Amniotic epithelial cell (primary cell): ENCODE results near the gene RAD23B.
"Not testable (repeated sequence)": the region's sequence is repeated elsewhere in the genome, so short reads cannot be mapped to it uniquely, and the experiment has no call there.

ENCODE experiments used
- DNase-seq: peaks from one replicate; pipeline ENCODE4 v3.0.0-alpha.2; 2010; ENCODE audit warnings: low read depth

RAD23B gene

DNA sequence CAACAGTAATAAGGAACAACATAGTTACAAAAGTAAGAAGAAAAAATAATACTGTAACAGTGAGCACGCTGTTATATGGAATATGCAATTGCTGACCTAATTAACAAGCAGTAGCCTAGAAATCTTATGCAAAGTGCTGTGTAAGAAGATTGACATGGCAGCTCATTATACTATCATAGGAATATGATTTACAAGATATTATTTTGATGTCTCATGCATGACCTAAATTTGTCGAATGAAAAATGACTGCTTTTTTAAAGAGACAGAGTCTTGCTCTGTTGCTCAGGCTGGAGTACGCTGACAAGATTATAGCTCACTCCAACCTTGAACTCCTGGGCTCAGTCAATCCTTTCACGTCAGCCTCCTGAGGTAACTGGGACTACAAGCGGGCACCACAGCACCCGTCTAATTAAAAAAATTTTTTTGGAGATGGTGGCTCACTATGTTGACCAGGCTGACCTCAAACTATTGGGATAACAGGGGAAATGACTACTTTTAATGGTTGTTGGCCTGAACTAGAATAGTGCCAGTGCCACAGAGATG lies 10.5 kb downstream of the RAD23B start:
- DNase-seq, result peak; percentile 30

GRCh38 chr9:107294756-107295155 lies 11.7 kb downstream of the RAD23B start:
- DNase-seq, result no peak

DNA sequence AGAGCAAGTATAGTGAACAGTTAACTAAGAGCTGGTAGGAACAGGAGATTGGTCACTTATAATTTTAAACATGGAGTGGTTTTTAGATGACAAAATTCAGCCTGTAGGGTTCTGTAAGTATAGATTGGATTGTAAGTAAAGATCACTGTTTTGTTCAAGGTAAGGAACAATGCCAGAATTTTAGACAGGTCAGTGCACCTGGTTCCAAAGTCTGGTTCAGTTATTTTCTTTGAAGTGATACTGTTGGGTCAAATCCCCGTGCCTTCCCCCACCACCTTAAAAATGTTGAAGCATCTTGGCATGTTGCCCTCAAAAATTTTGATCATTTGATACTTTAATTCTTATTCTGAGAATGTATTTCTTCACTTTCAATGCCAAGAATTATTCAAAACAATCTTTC lies 12.9 kb downstream of the RAD23B start:
- DNase-seq, result no peak

- DNase-seq, result not testable (repeated sequence)
Observed at GRCh38 chr9:107296592-107296991, 13.5 kb downstream of the RAD23B start.

GRCh38 chr9:107299437-107299836 lies 16.4 kb downstream of the RAD23B start:
- no peak for DNase-seq

- no peak for DNase-seq
Observed at GRCh38 chr9:107306308-107306707, 23.2 kb downstream of the RAD23B start.

- DNase-seq, result no peak
Observed at GRCh38 chr9:107307331-107307730, 24.3 kb downstream of the RAD23B start.

DNA sequence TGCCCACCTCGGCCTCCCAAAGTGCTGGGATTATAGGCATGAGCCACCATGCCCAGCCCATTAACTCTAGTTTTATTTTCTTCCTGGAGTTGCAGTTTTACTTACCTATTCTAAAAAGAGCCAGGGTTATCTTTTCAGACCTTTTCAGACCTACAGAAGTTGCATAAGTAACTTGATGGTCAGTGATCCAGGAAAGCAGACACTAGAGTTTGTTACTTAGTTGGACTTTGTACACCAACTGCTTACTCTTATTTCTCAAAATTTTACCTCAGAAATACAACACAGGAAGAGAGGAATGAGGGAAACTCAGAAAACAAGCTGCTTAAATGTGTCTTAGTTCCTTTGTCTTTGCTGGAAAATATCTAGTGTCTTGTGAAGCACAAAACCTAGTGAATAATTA lies 25.4 kb downstream of the RAD23B start:
- DNase-seq, result no peak

DNA sequence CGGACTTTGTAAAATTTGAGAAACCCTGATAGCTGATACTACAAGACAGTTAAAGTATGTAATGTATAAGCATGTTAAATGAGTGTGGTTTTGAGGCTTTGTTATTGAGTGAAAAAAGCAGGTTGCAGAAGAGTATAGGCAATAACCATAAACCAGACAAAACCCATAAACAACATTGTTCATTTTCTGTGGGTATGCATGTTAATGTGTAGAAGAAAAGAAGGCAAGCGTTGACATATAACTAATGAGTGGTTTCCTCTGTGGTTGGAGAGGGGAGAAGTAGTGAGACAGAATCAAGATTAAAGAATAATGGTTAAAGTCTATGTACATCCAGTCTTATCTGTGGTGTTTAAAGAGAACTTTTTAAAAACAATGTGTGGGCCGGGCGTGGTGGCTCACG lies 26.2 kb downstream of the RAD23B start:
- peak; percentile 94 for DNase-seq

- DNase-seq, result peak; percentile 40
Observed at GRCh38 chr9:107312376-107313050, 29.4 kb downstream of the RAD23B start.

GRCh38 chr9:107313555-107314096 lies 30.5 kb downstream of the RAD23B start:
- no peak for DNase-seq

GRCh38 chr9:107314763-107315162 lies 31.7 kb downstream of the RAD23B start:
- no peak for DNase-seq

DNA sequence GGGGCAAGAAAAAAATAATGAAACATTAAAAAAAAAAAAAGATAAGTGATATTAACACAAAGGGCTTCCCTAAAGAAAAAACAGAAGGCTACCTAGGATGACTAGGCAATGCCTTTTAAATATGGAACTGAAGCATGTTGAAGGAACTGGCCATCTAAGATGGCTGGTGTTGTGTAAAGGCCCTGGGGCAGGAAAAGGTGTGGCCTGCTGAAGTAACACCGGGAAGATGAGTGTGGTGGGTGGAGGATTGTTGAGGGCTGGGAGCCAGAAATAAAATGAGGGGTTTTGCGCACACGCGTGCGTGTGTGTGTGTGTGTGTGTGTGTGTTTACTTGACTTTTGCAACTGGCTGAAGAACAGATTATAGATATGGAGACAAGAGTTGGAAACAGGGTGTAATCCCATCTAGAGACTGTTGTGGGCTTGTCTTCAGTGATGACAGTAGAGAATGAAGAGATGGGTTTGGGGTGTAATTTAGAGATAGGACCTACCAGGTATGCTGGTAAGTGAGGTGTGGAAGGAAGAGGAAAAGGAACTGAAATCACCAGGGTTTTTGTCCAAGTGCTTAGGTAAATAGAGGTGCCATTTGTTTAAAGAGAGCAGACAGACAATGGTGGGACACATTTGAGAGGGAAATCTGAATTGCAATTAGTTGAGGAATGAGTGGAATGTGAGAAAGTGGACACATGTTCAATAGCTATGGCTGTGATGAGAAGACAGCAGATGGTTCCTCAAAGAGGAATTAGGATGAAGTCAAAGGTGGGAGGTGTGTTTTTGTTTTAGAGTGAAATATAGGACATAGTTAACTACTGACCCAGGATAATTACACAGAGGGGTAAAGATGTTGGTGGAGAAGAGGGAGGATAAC lies 33.9 kb downstream of the RAD23B start:
- no peak for DNase-seq

DNA sequence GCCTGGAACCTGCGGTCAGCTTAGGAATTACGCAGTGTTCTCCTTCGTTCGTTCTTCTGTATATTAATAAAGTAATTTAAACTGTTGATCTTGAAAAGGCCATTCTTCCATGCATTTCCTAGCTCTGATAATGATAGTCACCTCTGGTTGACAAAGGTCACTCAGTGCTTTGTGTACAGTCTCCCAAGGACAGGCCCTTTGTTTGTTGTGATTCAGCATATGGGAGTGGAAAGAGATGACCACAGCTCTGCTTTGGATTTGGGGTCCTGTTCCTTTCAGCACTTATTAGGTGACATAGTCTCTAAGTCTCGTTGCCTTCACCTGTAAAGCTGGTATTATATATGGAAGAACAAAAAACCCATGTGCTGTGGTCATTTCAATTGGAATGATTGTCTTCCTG lies 39.6 kb downstream of the RAD23B start:
- no peak for DNase-seq

- DNase-seq, result no peak
Observed at GRCh38 chr9:107323836-107324585, 40.9 kb downstream of the RAD23B start.

GRCh38 chr9:107325842-107326241 lies 42.8 kb downstream of the RAD23B start:
- DNase-seq, result no peak

- DNase-seq, result no peak
Observed at GRCh38 chr9:107328510-107328909, 45.4 kb downstream of the RAD23B start.

GRCh38 chr9:107330420-107330819 lies 47.3 kb downstream of the RAD23B start:
- DNase-seq, result peak; percentile 36

DNA sequence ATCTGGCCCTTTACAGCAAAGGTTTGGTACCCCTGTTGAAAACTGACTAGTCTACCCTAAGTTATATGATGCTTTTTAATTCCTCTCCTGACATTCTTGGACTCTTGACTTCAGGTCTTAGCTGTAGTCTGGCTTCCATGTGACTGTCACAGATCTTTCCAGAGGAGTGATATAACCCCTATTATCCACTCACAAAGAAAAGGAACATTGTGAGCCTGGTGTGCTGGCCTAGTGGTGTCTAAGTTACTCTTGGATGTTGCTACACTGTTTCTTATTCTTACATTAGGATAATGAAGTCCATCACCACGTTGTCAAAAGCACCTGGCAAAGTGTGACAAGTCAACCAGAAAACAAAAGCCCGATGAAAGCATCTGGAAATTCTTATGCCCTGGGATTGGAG lies 49.8 kb downstream of the RAD23B start:
- DNase-seq, result no peak

GRCh38 chr9:107333363-107333762 lies 50.3 kb downstream of the RAD23B start:
- no peak for DNase-seq

DNA sequence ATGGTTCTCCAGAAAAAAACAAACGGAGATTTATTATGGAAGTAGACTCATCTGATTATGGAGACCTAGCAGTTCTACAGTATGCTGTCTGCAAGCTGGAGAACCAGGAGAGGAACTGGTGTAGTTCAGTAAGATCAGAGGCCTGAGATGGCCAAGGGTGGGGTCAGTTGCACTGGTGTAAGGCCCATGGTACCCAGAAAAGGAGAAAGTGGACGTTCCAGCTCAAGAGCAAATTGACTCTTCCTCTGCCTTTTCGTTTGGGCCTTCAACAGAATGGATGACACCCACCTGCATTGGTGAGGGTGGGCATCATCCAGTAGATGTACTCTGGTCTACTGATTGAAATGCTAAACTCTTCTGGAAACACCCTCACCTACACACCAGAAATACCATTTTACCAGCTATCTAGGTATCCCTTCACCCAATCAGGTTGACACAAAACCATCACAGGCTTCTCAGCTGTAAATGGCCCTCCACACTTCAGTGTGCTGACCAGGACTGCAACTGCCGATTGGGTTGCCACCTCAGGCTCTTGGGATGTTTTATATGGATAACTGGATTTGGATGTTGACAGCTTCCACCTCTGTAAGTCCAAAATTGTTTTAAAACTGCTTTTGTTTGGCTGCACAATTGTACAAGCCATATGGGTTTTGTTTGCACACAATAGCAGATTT lies 51.2 kb downstream of the RAD23B start:
- DNase-seq, result no peak

GRCh38 chr9:107335331-107335730 lies 52.3 kb downstream of the RAD23B start:
- no peak for DNase-seq
